Measurements from ENCODE around the gene DAB2IP.

DAB2IP gene

DNA sequence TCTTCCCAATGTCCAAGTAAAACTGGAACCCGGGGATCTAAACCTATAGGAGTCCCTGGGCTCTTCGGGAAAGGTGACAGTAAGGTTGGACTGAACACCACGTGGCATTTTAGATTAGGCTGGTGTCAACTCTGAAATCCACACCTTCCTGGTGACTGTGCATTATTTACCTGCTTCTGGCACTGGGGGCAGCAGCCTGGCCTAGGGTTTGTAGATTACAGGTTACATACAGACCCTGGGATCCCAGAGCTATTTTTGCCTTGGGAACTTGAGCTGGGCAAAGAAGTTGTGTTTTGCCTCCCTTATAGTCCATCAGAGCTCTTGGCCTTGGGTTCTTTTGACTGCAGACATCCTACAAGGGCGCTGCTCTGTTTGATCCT, 173.2 kb downstream of the DAB2IP start:
- Histone ChIP-seq H4K20me1 (ENCODE audit: insufficient read depth, low read length) (no peaks in the 10 kb centered on the region), H3K79me2 (ENCODE audit: low read length) (no peaks in the 10 kb centered on the region), H3K27ac (ENCODE audit: low read length) (no peak overlapping the region), H3K4me1 (ENCODE audit: low read length) (peaks cover 18% of the 10 kb centered on the region), H3K36me3 (replicated peaks; ENCODE audit: low read depth, low read length) (no peaks in the 10 kb centered on the region), H3K4me3 (ENCODE audit: low read length) (no peak overlapping the region), H3K27me3 (ENCODE audit: low read depth, low read length) (no peaks in the 10 kb centered on the region), H3K4me2 (ENCODE audit: low read length) (no peak overlapping the region), H2AFZ (ENCODE audit: low read depth, low read length) (no peak overlapping the region), H3K9ac (ENCODE audit: low read length) (no peak overlapping the region), H3K9me3 (ENCODE audit: insufficient read depth, low read length) (no peaks in the 10 kb centered on the region)
- TF ChIP-seq EZH2phosphoT487 (IDR thresholded peaks at IDR 0.05; ENCODE audit: low read depth), result no peak
- TF ChIP-seq, protein P1, sequence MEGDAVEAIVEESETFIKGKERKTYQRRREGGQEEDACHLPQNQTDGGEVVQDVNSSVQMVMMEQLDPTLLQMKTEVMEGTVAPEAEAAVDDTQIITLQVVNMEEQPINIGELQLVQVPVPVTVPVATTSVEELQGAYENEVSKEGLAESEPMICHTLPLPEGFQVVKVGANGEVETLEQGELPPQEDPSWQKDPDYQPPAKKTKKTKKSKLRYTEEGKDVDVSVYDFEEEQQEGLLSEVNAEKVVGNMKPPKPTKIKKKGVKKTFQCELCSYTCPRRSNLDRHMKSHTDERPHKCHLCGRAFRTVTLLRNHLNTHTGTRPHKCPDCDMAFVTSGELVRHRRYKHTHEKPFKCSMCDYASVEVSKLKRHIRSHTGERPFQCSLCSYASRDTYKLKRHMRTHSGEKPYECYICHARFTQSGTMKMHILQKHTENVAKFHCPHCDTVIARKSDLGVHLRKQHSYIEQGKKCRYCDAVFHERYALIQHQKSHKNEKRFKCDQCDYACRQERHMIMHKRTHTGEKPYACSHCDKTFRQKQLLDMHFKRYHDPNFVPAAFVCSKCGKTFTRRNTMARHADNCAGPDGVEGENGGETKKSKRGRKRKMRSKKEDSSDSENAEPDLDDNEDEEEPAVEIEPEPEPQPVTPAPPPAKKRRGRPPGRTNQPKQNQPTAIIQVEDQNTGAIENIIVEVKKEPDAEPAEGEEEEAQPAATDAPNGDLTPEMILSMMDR (IDR thresholded peaks at IDR 0.05; ENCODE audit: low read depth, low read length), result no peak; the same call in 1 of the 2 replicates

DNA sequence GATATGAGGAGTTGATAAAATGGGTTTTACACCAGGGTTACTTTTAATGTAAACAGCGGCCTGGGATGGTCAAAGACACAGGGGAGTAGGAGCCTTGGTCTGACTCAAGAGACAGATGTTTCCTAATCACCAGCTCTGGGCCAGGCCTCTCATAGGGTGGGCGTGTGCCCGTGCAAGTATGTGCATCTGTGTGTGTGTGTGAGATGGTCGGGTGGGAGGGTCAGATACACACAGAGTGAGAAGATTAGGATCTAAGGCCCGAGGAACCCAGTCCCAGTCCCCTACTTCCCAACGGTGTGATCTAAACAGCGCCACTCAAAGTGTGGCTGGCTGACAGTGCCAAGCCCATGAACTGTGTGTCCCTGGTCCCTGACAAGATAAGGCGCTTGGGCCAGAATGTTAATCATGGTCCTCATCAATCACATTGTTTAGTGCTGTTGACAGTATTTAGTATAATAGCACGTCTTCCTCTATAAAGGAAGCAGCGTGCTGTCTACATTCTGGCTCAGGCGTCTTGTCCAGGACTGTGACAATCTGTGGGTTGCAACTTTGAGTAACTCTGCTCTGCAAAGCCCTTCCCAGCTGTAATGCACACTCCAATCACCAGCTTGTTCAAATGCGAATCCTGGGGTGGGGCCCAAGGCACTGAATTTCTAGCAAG, 173.7 kb downstream of the DAB2IP start:
- H2AFZ ChIP-seq (ENCODE audit: low read depth, low read length), result no peak overlapping the region
- H4K20me1 ChIP-seq (ENCODE audit: insufficient read depth, low read length), result no peaks in the 10 kb centered on the region
- H3K27ac ChIP-seq (ENCODE audit: low read length), result no peak overlapping the region
- H3K9me3 ChIP-seq (ENCODE audit: insufficient read depth, low read length), result no peaks in the 10 kb centered on the region
- no peaks in the 10 kb centered on the region for H3K79me2 ChIP-seq (ENCODE audit: low read length)
- no peaks in the 10 kb centered on the region for H3K27me3 ChIP-seq (ENCODE audit: low read depth, low read length)
- H3K9ac ChIP-seq (ENCODE audit: low read length), result no peak overlapping the region
- no peak overlapping the region for H3K4me3 ChIP-seq (ENCODE audit: low read length)
- H3K36me3 ChIP-seq (replicated peaks; ENCODE audit: low read depth, low read length), result no peaks in the 10 kb centered on the region
- H3K4me2 ChIP-seq (ENCODE audit: low read length), result no peak overlapping the region
- TF ChIP-seq, protein P1 (IDR thresholded peaks at IDR 0.05; ENCODE audit: low read depth, low read length), result no peak
- TF ChIP-seq EZH2phosphoT487 (IDR thresholded peaks at IDR 0.05; ENCODE audit: low read depth), result no peak
- peaks cover 18% of the 10 kb centered on the region for H3K4me1 ChIP-seq (ENCODE audit: low read length)

DNA sequence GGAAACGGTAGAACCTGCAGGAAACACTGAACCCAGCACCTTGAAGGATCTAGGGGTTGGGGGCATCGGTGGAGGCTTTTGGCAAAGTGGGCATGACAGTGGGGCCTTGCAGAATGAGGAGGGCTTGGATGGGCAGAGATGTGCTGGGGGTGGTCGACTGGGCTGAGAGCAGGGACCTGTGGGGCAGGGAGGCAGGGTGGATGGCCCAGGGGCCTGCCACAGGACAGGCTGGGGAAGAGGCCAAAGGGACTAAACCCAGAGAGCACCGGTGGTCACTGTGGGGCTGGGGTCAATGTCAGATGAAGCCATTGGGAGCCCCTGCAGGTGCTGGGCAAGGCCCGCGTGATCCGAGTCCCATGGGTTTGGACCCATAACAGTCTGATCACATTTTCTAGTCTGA, 175.3 kb downstream of the DAB2IP start:
- Histone ChIP-seq H4K20me1 (ENCODE audit: insufficient read depth, low read length) (no peaks in the 10 kb centered on the region), H3K4me3 (ENCODE audit: low read length) (no peak overlapping the region), H3K27ac (ENCODE audit: low read length) (no peak overlapping the region), H3K9me3 (ENCODE audit: insufficient read depth, low read length) (no peaks in the 10 kb centered on the region), H3K4me2 (ENCODE audit: low read length) (no peak overlapping the region), H3K79me2 (ENCODE audit: low read length) (no peaks in the 10 kb centered on the region), H3K9ac (ENCODE audit: low read length) (no peak overlapping the region), H2AFZ (ENCODE audit: low read depth, low read length) (no peak overlapping the region), H3K27me3 (ENCODE audit: low read depth, low read length) (no peaks in the 10 kb centered on the region), H3K4me1 (ENCODE audit: low read length) (peaks cover 13% of the 10 kb centered on the region), H3K36me3 (replicated peaks; ENCODE audit: low read depth, low read length) (no peaks in the 10 kb centered on the region)
- TF ChIP-seq, protein P1 (IDR thresholded peaks at IDR 0.05; ENCODE audit: low read depth, low read length), result no peak
- TF ChIP-seq EZH2phosphoT487 (IDR thresholded peaks at IDR 0.05; ENCODE audit: low read depth), result no peak

DNA sequence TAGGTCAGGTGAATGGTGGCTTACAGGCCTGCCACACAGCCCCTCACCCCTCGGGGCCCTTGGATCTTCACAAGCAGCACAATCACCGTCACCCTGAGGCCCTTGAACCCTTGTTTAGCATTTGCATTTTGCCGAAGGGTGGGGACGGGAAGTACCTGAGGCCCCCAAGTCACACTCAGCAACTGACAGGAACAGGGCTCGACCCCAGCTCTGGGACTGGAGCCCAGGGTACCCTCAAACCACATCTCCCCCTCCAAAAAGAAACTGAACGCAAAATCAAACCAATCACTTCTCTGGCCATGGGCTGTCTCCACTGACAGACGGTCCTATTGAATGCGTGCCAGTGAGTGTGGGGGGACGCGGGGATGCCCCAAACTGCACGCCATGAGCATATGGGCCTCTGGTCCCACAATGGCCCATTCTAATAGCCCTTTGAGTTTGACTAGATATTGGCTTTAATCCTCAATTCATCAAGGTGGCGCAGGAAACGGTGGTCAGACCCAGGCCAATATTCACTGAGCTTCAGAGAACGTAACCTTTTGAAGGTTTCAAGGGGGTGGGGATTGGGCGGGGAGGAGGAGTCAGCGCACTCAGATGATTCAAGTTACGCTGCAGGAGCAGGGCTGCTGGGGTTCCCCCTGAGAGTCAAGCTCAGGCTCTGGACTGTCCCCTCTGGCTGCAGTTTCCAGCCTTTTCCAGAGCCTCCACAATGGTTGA, 176.0 kb downstream of the DAB2IP start:
- peaks cover 6% of the 10 kb centered on the region for H3K4me1 ChIP-seq (ENCODE audit: low read length)
- H3K27me3 ChIP-seq (ENCODE audit: low read depth, low read length), result no peaks in the 10 kb centered on the region
- no peak overlapping the region for H3K4me2 ChIP-seq (ENCODE audit: low read length)
- no peaks in the 10 kb centered on the region for H3K9me3 ChIP-seq (ENCODE audit: insufficient read depth, low read length)
- H3K79me2 ChIP-seq (ENCODE audit: low read length), result no peaks in the 10 kb centered on the region
- no peaks in the 10 kb centered on the region for H4K20me1 ChIP-seq (ENCODE audit: insufficient read depth, low read length)
- no peaks in the 10 kb centered on the region for H3K36me3 ChIP-seq (replicated peaks; ENCODE audit: low read depth, low read length)
- H3K27ac ChIP-seq (ENCODE audit: low read length), result no peak overlapping the region
- TF ChIP-seq, protein P1 (IDR thresholded peaks at IDR 0.05; ENCODE audit: low read depth, low read length), result no peak
- TF ChIP-seq EZH2phosphoT487 (IDR thresholded peaks at IDR 0.05; ENCODE audit: low read depth), result no peak
- H3K9ac ChIP-seq (ENCODE audit: low read length), result no peak overlapping the region
- no peak overlapping the region for H2AFZ ChIP-seq (ENCODE audit: low read depth, low read length)
- H3K4me3 ChIP-seq (ENCODE audit: low read length), result no peak overlapping the region

Measured in OCI-LY3 (cell line).